Liver (tissue), 3 donors: ENCODE results near the gene SPAG16.

Source experiments
- CTCF ChIP-seq: fragments of 150-350 bp; IDR thresholded peaks from 2 replicates; pipeline ENCODE4 v1.5.1; 2017; ENCODE audit warnings: improper control_type of control experiment, low read depth, low read length; ENCODE audit not compliant: missing input control
- EGR1 ChIP-seq, 2 donors: IDR thresholded peaks; 2 replicates each; pipeline ENCODE4 v1.6.1; 2016 to 2018; ENCODE audit warnings: antibody characterized with exemption in 2 of 2, low read depth in 2 of 2
- FOXA2 ChIP-seq: IDR thresholded peaks from 2 replicates; pipeline ENCODE4 v1.6.1; 2016; ENCODE audit warnings: antibody characterized with exemption
- GABPA ChIP-seq, 2 donors: IDR thresholded peaks in 1 of 2; conservative IDR thresholded peaks in 1 of 2; 2 replicates each; pipeline ENCODE4 v1.6.1; 2016; ENCODE audit warnings: antibody characterized with exemption in 2 of 2, mild to moderate bottlenecking in 1 of 2, moderate library complexity in 1 of 2
- HNF4G ChIP-seq: IDR thresholded peaks from 2 replicates; pipeline ENCODE4 v1.6.1; 2016; ENCODE audit warnings: antibody characterized with exemption
- REST ChIP-seq: IDR thresholded peaks from 2 replicates; pipeline ENCODE4 v1.6.1; 2016; ENCODE audit warnings: antibody characterized with exemption, mild to moderate bottlenecking
- TAF1 ChIP-seq: conservative IDR thresholded peaks from 2 replicates; pipeline ENCODE4 v1.6.1; 2016; ENCODE audit warnings: antibody characterized with exemption, mild to moderate bottlenecking
- donor health status: healthy.
- donor health status: healthy.

GRCh38 chr2:213766062-213766461 lies 481.8 kb downstream of the SPAG16 start:
- TF ChIP-seq CTCF (no peak), GABPA (IDR thresholded peaks at IDR 0.05 in 1 of 2, conservative IDR thresholded peaks at IDR 0.05 in 1 of 2) (no peak), REST (no peak), TAF1 (no peak), EGR1 (IDR thresholded peaks at IDR 0.05; ENCODE audit: low read depth in 2 of 2) (no peak), FOXA2 (no peak), HNF4G (no peak)
